Measurements from ENCODE around the gene CXCL14.

Gene CXCL14, protein sequence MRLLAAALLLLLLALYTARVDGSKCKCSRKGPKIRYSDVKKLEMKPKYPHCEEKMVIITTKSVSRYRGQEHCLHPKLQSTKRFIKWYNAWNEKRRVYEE

DNA sequence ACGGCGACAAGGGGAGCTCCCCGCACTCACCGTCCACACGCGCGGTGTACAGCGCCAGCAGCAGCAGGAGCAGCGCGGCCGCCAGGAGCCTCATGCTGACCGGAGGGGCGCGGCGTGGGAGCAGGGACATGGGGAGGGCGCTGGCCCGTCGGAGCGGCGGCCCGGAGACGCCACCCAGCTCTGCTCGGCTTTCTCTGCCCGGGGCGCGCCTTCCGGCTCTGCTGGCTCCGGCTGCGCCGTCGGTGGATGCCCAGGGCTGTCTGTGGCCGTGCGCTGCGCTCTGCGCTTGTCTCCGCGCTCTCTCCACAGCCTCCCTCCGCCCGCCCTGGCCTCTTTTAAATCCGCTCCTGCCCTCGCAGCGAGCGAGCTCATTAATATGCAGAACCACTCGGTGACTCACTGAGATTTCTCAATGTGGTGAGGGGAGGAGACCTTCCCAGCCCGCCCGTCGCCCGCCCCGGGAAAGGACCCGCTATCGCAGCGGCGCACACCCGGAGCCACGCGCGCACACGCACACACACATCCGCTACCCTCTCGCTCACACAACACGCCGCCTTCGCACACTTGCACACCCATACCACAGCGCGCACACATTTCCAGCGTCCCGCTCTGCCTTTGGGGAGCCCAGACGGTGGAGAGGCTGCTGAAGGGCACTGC, at the start of gene CXCL14:
Gene CXCL14, minus strand, starts transcription at position 307 of the 657 bp plus-strand sequence. Its CDS starts 213 bp downstream, at position 94.
- Histone ChIP-seq H3K4me3 (ENCODE audit: low read length in 2 of 2) (peak within 1 kb of the TSS; percentile 48 to 58), H3K9ac (ENCODE audit: low read depth in 1 of 2, low read length in 2 of 2) (peak within 1 kb of the TSS in 1 of 2 donors; percentile 38), H3K9me3 (ENCODE audit: control insufficient read depth in 2 of 2, low read length in 2 of 2) (no peaks in the 10 kb centered on the region), H3K27me3 (ENCODE audit: control insufficient read depth in 2 of 2, insufficient read depth in 2 of 2, low read length in 2 of 2) (peaks cover 6 to 23% of the 10 kb centered on the region in 2 donors), H3K36me3 (ENCODE audit: control insufficient read depth in 2 of 2, insufficient read depth in 2 of 2, low read length in 2 of 2) (no peaks in the 10 kb centered on the region), H3K27ac (ENCODE audit: low read depth in 2 of 2, low read length in 2 of 2) (peak within 1 kb of the TSS; percentile 56 to 61), H3K4me1 (ENCODE audit: control insufficient read depth in 2 of 2, insufficient read depth in 2 of 2, low read length in 2 of 2) (no peaks in the 10 kb centered on the region)

- Histone ChIP-seq H3K9me3 (ENCODE audit: control insufficient read depth in 2 of 2, low read length in 2 of 2) (no peaks in the 10 kb centered on the region), H3K36me3 (ENCODE audit: control insufficient read depth in 2 of 2, insufficient read depth in 2 of 2, low read length in 2 of 2) (no peaks in the 10 kb centered on the region), H3K27me3 (ENCODE audit: control insufficient read depth in 2 of 2, insufficient read depth in 2 of 2, low read length in 2 of 2) (no peaks in the 10 kb centered on the region), H3K27ac (ENCODE audit: low read depth in 2 of 2, low read length in 2 of 2) (peak overlapping the region in 1 of 2 donors; percentile 26), H3K4me3 (ENCODE audit: low read length in 2 of 2) (no peak overlapping the region), H3K4me1 (ENCODE audit: control insufficient read depth in 2 of 2, insufficient read depth in 2 of 2, low read length in 2 of 2) (no peaks in the 10 kb centered on the region), H3K9ac (ENCODE audit: low read depth in 1 of 2, low read length in 2 of 2) (no peak overlapping the region)
Measured at GRCh38 chr5:135626636-135627035, 47.8 kb upstream of the CXCL14 start.

- H3K4me1 ChIP-seq (ENCODE audit: control insufficient read depth in 2 of 2, insufficient read depth in 2 of 2, low read length in 2 of 2) = no peaks in the 10 kb centered on the region
- H3K27me3 ChIP-seq (ENCODE audit: control insufficient read depth in 2 of 2, insufficient read depth in 2 of 2, low read length in 2 of 2) = no peaks in the 10 kb centered on the region
- no peak overlapping the region for H3K9ac ChIP-seq (ENCODE audit: low read depth in 1 of 2, low read length in 2 of 2)
- no peaks in the 10 kb centered on the region for H3K9me3 ChIP-seq (ENCODE audit: control insufficient read depth in 2 of 2, low read length in 2 of 2)
- H3K4me3 ChIP-seq (ENCODE audit: low read length in 2 of 2) = no peak overlapping the region
- peak overlapping the region in 1 of 2 donors; percentile 11 for H3K27ac ChIP-seq (ENCODE audit: low read depth in 2 of 2, low read length in 2 of 2)
- H3K36me3 ChIP-seq (ENCODE audit: control insufficient read depth in 2 of 2, insufficient read depth in 2 of 2, low read length in 2 of 2) = no peaks in the 10 kb centered on the region
Measured at GRCh38 chr5:135625961-135626360, 47.2 kb upstream of the CXCL14 start.

- H3K27me3 ChIP-seq (ENCODE audit: control insufficient read depth in 2 of 2, insufficient read depth in 2 of 2, low read length in 2 of 2) = no peaks in the 10 kb centered on the region
- peak overlapping the region in 1 of 2 donors; percentile 11 for H3K27ac ChIP-seq (ENCODE audit: low read depth in 2 of 2, low read length in 2 of 2)
- no peak overlapping the region for H3K9ac ChIP-seq (ENCODE audit: low read depth in 1 of 2, low read length in 2 of 2)
- no peaks in the 10 kb centered on the region for H3K36me3 ChIP-seq (ENCODE audit: control insufficient read depth in 2 of 2, insufficient read depth in 2 of 2, low read length in 2 of 2)
- H3K4me3 ChIP-seq (ENCODE audit: low read length in 2 of 2) = no peak overlapping the region
- H3K4me1 ChIP-seq (ENCODE audit: control insufficient read depth in 2 of 2, insufficient read depth in 2 of 2, low read length in 2 of 2) = no peaks in the 10 kb centered on the region
- no peaks in the 10 kb centered on the region for H3K9me3 ChIP-seq (ENCODE audit: control insufficient read depth in 2 of 2, low read length in 2 of 2)
Measured at GRCh38 chr5:135625486-135625885, 46.7 kb upstream of the CXCL14 start.

- no peaks in the 10 kb centered on the region for H3K4me1 ChIP-seq (ENCODE audit: control insufficient read depth in 2 of 2, insufficient read depth in 2 of 2, low read length in 2 of 2)
- no peak overlapping the region for H3K9ac ChIP-seq (ENCODE audit: low read depth in 1 of 2, low read length in 2 of 2)
- H3K27ac ChIP-seq (ENCODE audit: low read depth in 2 of 2, low read length in 2 of 2) = no peak overlapping the region
- no peaks in the 10 kb centered on the region for H3K9me3 ChIP-seq (ENCODE audit: control insufficient read depth in 2 of 2, low read length in 2 of 2)
- no peaks in the 10 kb centered on the region for H3K36me3 ChIP-seq (ENCODE audit: control insufficient read depth in 2 of 2, insufficient read depth in 2 of 2, low read length in 2 of 2)
- no peak overlapping the region for H3K4me3 ChIP-seq (ENCODE audit: low read length in 2 of 2)
- no peaks in the 10 kb centered on the region for H3K27me3 ChIP-seq (ENCODE audit: control insufficient read depth in 2 of 2, insufficient read depth in 2 of 2, low read length in 2 of 2)
Measured at GRCh38 chr5:135625061-135625460, 46.3 kb upstream of the CXCL14 start.

GRCh38 chr5:135623186-135623715, 44.5 kb upstream of the CXCL14 start:
- Histone ChIP-seq H3K36me3 (ENCODE audit: control insufficient read depth in 2 of 2, insufficient read depth in 2 of 2, low read length in 2 of 2) (no peaks in the 10 kb centered on the region), H3K27ac (ENCODE audit: low read depth in 2 of 2, low read length in 2 of 2) (no peak overlapping the region), H3K4me3 (ENCODE audit: low read length in 2 of 2) (no peak overlapping the region), H3K9me3 (ENCODE audit: control insufficient read depth in 2 of 2, low read length in 2 of 2) (peaks cover 0 to 4% of the 10 kb centered on the region in 2 donors), H3K9ac (ENCODE audit: low read depth in 1 of 2, low read length in 2 of 2) (no peak overlapping the region), H3K27me3 (ENCODE audit: control insufficient read depth in 2 of 2, insufficient read depth in 2 of 2, low read length in 2 of 2) (no peaks in the 10 kb centered on the region), H3K4me1 (ENCODE audit: control insufficient read depth in 2 of 2, insufficient read depth in 2 of 2, low read length in 2 of 2) (no peaks in the 10 kb centered on the region)

GRCh38 chr5:135615581-135616260, 36.9 kb upstream of the CXCL14 start:
- Histone ChIP-seq H3K4me1 (ENCODE audit: control insufficient read depth in 2 of 2, insufficient read depth in 2 of 2, low read length in 2 of 2) (no peaks in the 10 kb centered on the region), H3K27me3 (ENCODE audit: control insufficient read depth in 2 of 2, insufficient read depth in 2 of 2, low read length in 2 of 2) (peaks cover 0 to 2% of the 10 kb centered on the region in 2 donors), H3K9ac (ENCODE audit: low read depth in 1 of 2, low read length in 2 of 2) (no peak overlapping the region), H3K9me3 (ENCODE audit: control insufficient read depth in 2 of 2, low read length in 2 of 2) (peaks cover 0 to 4% of the 10 kb centered on the region in 2 donors), H3K27ac (ENCODE audit: low read depth in 2 of 2, low read length in 2 of 2) (no peak overlapping the region), H3K4me3 (ENCODE audit: low read length in 2 of 2) (no peak overlapping the region), H3K36me3 (ENCODE audit: control insufficient read depth in 2 of 2, insufficient read depth in 2 of 2, low read length in 2 of 2) (no peaks in the 10 kb centered on the region)

DNA sequence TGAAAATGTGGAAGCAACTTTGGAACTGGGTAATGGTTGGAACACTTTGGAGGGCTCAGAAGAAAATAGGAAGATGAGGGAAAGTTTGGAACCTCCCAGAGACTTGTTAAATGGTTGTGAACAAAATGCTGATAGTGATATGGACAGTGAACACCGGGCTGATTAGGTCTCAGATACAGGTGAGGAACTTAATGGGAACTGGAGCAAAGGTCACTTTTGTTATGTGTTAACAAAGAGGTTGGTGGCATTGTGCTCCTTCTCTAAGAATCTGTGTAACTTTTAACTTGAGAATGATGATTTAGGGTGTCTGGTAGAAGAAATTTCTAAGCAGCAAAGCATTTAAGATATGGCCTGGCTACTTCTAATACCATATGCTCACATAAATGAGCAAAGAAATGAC, 36.4 kb upstream of the CXCL14 start:
- no peak overlapping the region for H3K9ac ChIP-seq (ENCODE audit: low read depth in 1 of 2, low read length in 2 of 2)
- H3K4me1 ChIP-seq (ENCODE audit: control insufficient read depth in 2 of 2, insufficient read depth in 2 of 2, low read length in 2 of 2) = no peaks in the 10 kb centered on the region
- H3K27ac ChIP-seq (ENCODE audit: low read depth in 2 of 2, low read length in 2 of 2) = no peak overlapping the region
- peaks cover 0 to 2% of the 10 kb centered on the region in 2 donors for H3K27me3 ChIP-seq (ENCODE audit: control insufficient read depth in 2 of 2, insufficient read depth in 2 of 2, low read length in 2 of 2)
- H3K9me3 ChIP-seq (ENCODE audit: control insufficient read depth in 2 of 2, low read length in 2 of 2) = peaks cover 0 to 4% of the 10 kb centered on the region in 2 donors
- no peaks in the 10 kb centered on the region for H3K36me3 ChIP-seq (ENCODE audit: control insufficient read depth in 2 of 2, insufficient read depth in 2 of 2, low read length in 2 of 2)
- no peak overlapping the region for H3K4me3 ChIP-seq (ENCODE audit: low read length in 2 of 2)

GRCh38 chr5:135609981-135610380, 31.2 kb upstream of the CXCL14 start:
- Histone ChIP-seq H3K27ac (ENCODE audit: low read depth in 2 of 2, low read length in 2 of 2) (no peak overlapping the region), H3K4me1 (ENCODE audit: control insufficient read depth in 2 of 2, insufficient read depth in 2 of 2, low read length in 2 of 2) (no peaks in the 10 kb centered on the region), H3K36me3 (ENCODE audit: control insufficient read depth in 2 of 2, insufficient read depth in 2 of 2, low read length in 2 of 2) (no peaks in the 10 kb centered on the region), H3K9ac (ENCODE audit: low read depth in 1 of 2, low read length in 2 of 2) (no peak overlapping the region), H3K4me3 (ENCODE audit: low read length in 2 of 2) (no peak overlapping the region), H3K27me3 (ENCODE audit: control insufficient read depth in 2 of 2, insufficient read depth in 2 of 2, low read length in 2 of 2) (no peaks in the 10 kb centered on the region), H3K9me3 (ENCODE audit: control insufficient read depth in 2 of 2, low read length in 2 of 2) (no peaks in the 10 kb centered on the region)

GRCh38 chr5:135608761-135609443, 30.1 kb upstream of the CXCL14 start:
- Histone ChIP-seq H3K4me1 (ENCODE audit: control insufficient read depth in 2 of 2, insufficient read depth in 2 of 2, low read length in 2 of 2) (no peaks in the 10 kb centered on the region), H3K4me3 (ENCODE audit: low read length in 2 of 2) (no peak overlapping the region), H3K9me3 (ENCODE audit: control insufficient read depth in 2 of 2, low read length in 2 of 2) (no peaks in the 10 kb centered on the region), H3K9ac (ENCODE audit: low read depth in 1 of 2, low read length in 2 of 2) (no peak overlapping the region), H3K27ac (ENCODE audit: low read depth in 2 of 2, low read length in 2 of 2) (no peak overlapping the region), H3K36me3 (ENCODE audit: control insufficient read depth in 2 of 2, insufficient read depth in 2 of 2, low read length in 2 of 2) (no peaks in the 10 kb centered on the region), H3K27me3 (ENCODE audit: control insufficient read depth in 2 of 2, insufficient read depth in 2 of 2, low read length in 2 of 2) (no peaks in the 10 kb centered on the region)
